ENCODE results near the gene NFIC.

GRCh38 chr19:3322199-3322978 lies 44.0 kb upstream of the NFIC start:
- TF ChIP-seq, protein P1, sequence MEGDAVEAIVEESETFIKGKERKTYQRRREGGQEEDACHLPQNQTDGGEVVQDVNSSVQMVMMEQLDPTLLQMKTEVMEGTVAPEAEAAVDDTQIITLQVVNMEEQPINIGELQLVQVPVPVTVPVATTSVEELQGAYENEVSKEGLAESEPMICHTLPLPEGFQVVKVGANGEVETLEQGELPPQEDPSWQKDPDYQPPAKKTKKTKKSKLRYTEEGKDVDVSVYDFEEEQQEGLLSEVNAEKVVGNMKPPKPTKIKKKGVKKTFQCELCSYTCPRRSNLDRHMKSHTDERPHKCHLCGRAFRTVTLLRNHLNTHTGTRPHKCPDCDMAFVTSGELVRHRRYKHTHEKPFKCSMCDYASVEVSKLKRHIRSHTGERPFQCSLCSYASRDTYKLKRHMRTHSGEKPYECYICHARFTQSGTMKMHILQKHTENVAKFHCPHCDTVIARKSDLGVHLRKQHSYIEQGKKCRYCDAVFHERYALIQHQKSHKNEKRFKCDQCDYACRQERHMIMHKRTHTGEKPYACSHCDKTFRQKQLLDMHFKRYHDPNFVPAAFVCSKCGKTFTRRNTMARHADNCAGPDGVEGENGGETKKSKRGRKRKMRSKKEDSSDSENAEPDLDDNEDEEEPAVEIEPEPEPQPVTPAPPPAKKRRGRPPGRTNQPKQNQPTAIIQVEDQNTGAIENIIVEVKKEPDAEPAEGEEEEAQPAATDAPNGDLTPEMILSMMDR (IDR thresholded peaks at IDR 0.05): no peak
- TF ChIP-seq MAX (IDR thresholded peaks at IDR 0.05): no peak
- no peak for TF ChIP-seq ZFP36 (IDR thresholded peaks at IDR 0.05; ENCODE audit: borderline replicate concordance, partially characterized antibody)
- no peak for TF ChIP-seq BHLHE40 (IDR thresholded peaks at IDR 0.05; ENCODE audit: low read depth, low read length)
- TF ChIP-seq MYC (IDR thresholded peaks at IDR 0.05; ENCODE audit: borderline replicate concordance, low read length): no peak
- TF ChIP-seq POLR2A (IDR thresholded peaks at IDR 0.05; ENCODE audit: low read length): no peak
- TF ChIP-seq SMC3 (IDR thresholded peaks at IDR 0.05): no peak
- TF ChIP-seq RFX5 (IDR thresholded peaks at IDR 0.05): no peak
- TF ChIP-seq ZSCAN20 (CRISPR knock-in tag; IDR thresholded peaks at IDR 0.05): no peak
- no peak for TF ChIP-seq ELK1 (IDR thresholded peaks at IDR 0.05; ENCODE audit: low read depth, low read length)
- no peak for TF ChIP-seq NFE2L2 (conservative IDR thresholded peaks at IDR 0.05; ENCODE audit: low read length)
- no peak for TF ChIP-seq RNF2 (IDR thresholded peaks at IDR 0.05; ENCODE audit: borderline replicate concordance, low read depth)
- no peak for TF ChIP-seq REST (IDR thresholded peaks at IDR 0.05)
- TF ChIP-seq EP300 (IDR thresholded peaks at IDR 0.05): no peak

Data from A549 (cell line).